Adrenal gland (tissue), 12 donors: ENCODE results near the gene SDHAF2. TPM values are rescaled to one million over a fixed set of nuclear protein-coding genes. Genes with fewer than 3 reads are reported as not detected.

ENCODE experiments used
- DNase-seq, 7 donors: peaks; one replicate each; pipeline ENCODE4 v3.0.0-alpha.2; 2019 to 2020
- H3K27ac ChIP-seq, 5 donors: fragments of 200-600 bp; sonication (generic) in 4 of 5; 1 replicate in 3 of 5; 2 replicates in 2 of 5; pipeline versions ENCODE4 v1.5.1 to v1.8.0; 2016 to 2020; ENCODE audit warnings: mild to moderate bottlenecking in 1 of 5
- H3K27me3 ChIP-seq: fragments of 200-600 bp; 2 replicates; pipeline ENCODE4 v1.8.0; 2021
- H3K36me3 ChIP-seq, 2 donors: fragments of 200-600 bp; replicated peaks in 1 of 2; 1 replicate in 1 of 2; 2 replicates in 1 of 2; pipeline versions ENCODE4 v1.5.1 to v1.8.0; 2018 to 2022
- H3K4me1 ChIP-seq, 2 donors: fragments of 200-600 bp; replicated peaks in 1 of 2; 1 replicate in 1 of 2; 2 replicates in 1 of 2; pipeline versions ENCODE4 v1.5.1 to v1.8.0; 2018 to 2021
- H3K4me3 ChIP-seq, 4 donors: fragments of 200-600 bp; sonication (generic) in 3 of 4; one replicate each; pipeline ENCODE4 v1.5.1; 2016 to 2018
- H3K9me3 ChIP-seq, 3 donors: fragments of 200-600 bp; sonication (generic) in 1 of 3; replicated peaks in 1 of 3; 1 replicate in 2 of 3; 2 replicates in 1 of 3; pipeline versions ENCODE4 v1.5.1 to v1.8.0; 2016 to 2021
- CTCF ChIP-seq, 6 experiments: fragments of 450-650 bp in 4 of 6; fragments of 200-600 bp in 2 of 6; sonication (generic) in 1 of 6; IDR thresholded peaks; 1 replicate in 5 of 6; 2 replicates in 1 of 6; pipeline versions ENCODE4 v1.5.1 to v1.8.0; 2016 to 2021; ENCODE audit warnings: antibody characterized with exemption in 6 of 6, mild to moderate bottlenecking in 2 of 6, moderate library complexity in 1 of 6
- POLR2A ChIP-seq, 2 donors: fragments of 450-650 bp; IDR thresholded peaks; one replicate each; pipeline ENCODE4 v1.6.1; 2017; ENCODE audit warnings: antibody characterized with exemption in 2 of 2, mild to moderate bottlenecking in 2 of 2, moderate library complexity in 1 of 2
- WGBS, 4 donors: extraction: QIAGEN DNeasy Blood & Tissue Kit in 2 of 4; methylation state at CpG; one replicate each; pipeline versions ENCODE4 v1.1.5 to v1.1.7; 2013 to 2017; 5-methylcytosine and 5-hydroxymethylcytosine counted together
- intact Hi-C, 2 donors: fragments of 100-400 bp; cut with DNase I; formaldehyde crosslinking; loops; one replicate each; pipeline versions ENCODE4 v1.14.1 to v1.15.0; 2022 to 2023
- polyA plus RNA-seq, 3 donors: library from polyadenylated mRNA; stranded (reverse); fragments of 200-250 nt in 2 of 3; fragments of 350-450 nt in 1 of 3; fragmentation: Illumina TruSeq in 1 of 3; extraction: RNeasy Lipid Tissue Mini Kit (QIAGEN cat#74804) in 1 of 3; gene quantifications; one replicate each; pipeline ENCODE4 v1.2.3, GENCODE V29; 2013 to 2014
- total RNA-seq, 9 donors: library from RNA; depleted of rRNA in 4 of 9; stranded (reverse); fragments of >200 nt in 4 of 9; fragments of 120-200 nt in 1 of 9; fragmentation: NEBNext Ultra II Directional in 1 of 9; extraction: Animal tissue kit (Norgen Biotek cat#: 25700) in 1 of 9; gene quantifications; one replicate each; pipeline versions ENCODE4 v1.1.0 to v1.2.4, GENCODE V29; 2013 to 2023
- donor health status: healthy with polysubstance abuse.
- donor health status: Bipolar disorder and iron deficiency.
- donor health status: DM: yes; HTN: yes; CAD: no.
- donor health status: DM: no; HTN: no; CAD: no.
- donor health status: DM: no; HTN: no; CAD: no.
- donor health status: DM: yes; HTN: yes; CAD: no.

Gene SDHAF2
- total and polyA plus RNA-seq, 12 donors = 28.0 to 69.6 (median 47.9) TPM

GRCh38 chr11:61384271-61385242 is 45.4 kb upstream of the SDHAF2 start:
- H3K4me1 ChIP-seq = peaks cover 0 to 5% of the 10 kb centered on the region in 2 donors
- peak in 5 of 7 donors; percentile 49 to 70 (median 63) for DNase-seq
- TF ChIP-seq POLR2A (IDR thresholded peaks at IDR 0.05) = no peak
- TF ChIP-seq CTCF (IDR thresholded peaks at IDR 0.05) = peak in 5 of 6 experiments; percentile 30 to 76 (median 52)
- WGBS, 4 donors = 67 to 87% (median 81%) methylated on average over 6 to 15 of the region's 15 CpGs
- intact Hi-C loops = loop anchor here (2.0 to 10.0 kb wide), 3 partner anchors 48 to 130 kb away; no protein-coding TSS in a partner anchor
- no peaks in the 10 kb centered on the region for H3K9me3 ChIP-seq
- no peak overlapping the region for H3K27ac ChIP-seq
- H3K27me3 ChIP-seq = no peaks in the 10 kb centered on the region
- no peaks in the 10 kb centered on the region for H3K36me3 ChIP-seq
- no peak overlapping the region for H3K4me3 ChIP-seq

GRCh38 chr11:61390161-61390560 is 39.8 kb upstream of the SDHAF2 start:
- intact Hi-C loops = no loop called here
- TF ChIP-seq CTCF (IDR thresholded peaks at IDR 0.05) (no peak), POLR2A (IDR thresholded peaks at IDR 0.05) (no peak)
- no peak overlapping the region for H3K27ac ChIP-seq
- no peaks in the 10 kb centered on the region for H3K27me3 ChIP-seq
- H3K4me1 ChIP-seq = peaks cover 7 to 18% of the 10 kb centered on the region in 2 donors
- DNase-seq = no peak
- H3K9me3 ChIP-seq = no peaks in the 10 kb centered on the region
- WGBS, 4 donors = 68 to 90% (median 84%) methylated on average over 1 of the region's 1 CpG
- no peak overlapping the region for H3K4me3 ChIP-seq
- peaks cover 0 to 8% of the 10 kb centered on the region in 2 donors for H3K36me3 ChIP-seq

- no peaks in the 10 kb centered on the region for H3K9me3 ChIP-seq
- no peaks in the 10 kb centered on the region for H3K27me3 ChIP-seq
- peak in 3 of 6 experiments; percentile 5 to 13 (median 7) for TF ChIP-seq CTCF (IDR thresholded peaks at IDR 0.05)
- TF ChIP-seq POLR2A (IDR thresholded peaks at IDR 0.05) = no peak
- intact Hi-C loops = no loop called here
- H3K4me3 ChIP-seq = peak overlapping the region in 3 of 4 donors; percentile 64 to 88 (median 76)
- peak in 2 of 7 donors; percentile 9 to 47 for DNase-seq
- H3K36me3 ChIP-seq = peaks cover 0 to 25% of the 10 kb centered on the region in 2 donors
- peak overlapping the region in 4 of 5 donors; percentile 29 to 87 (median 66) for H3K27ac ChIP-seq
- peaks cover 7 to 13% of the 10 kb centered on the region in 2 donors for H3K4me1 ChIP-seq
- 2 to 4% (median 2%) methylated on average over 12 to 15 of the region's 15 CpGs for WGBS, 4 donors
Observed at GRCh38 chr11:61392981-61393595, 36.8 kb upstream of the SDHAF2 start.

GRCh38 chr11:61401173-61401572 is 28.8 kb upstream of the SDHAF2 start:
- no peak overlapping the region for H3K27ac ChIP-seq
- intact Hi-C loops = no loop called here
- WGBS, 4 donors = 91 to 100% (median 93%) methylated on average over 1 to 2 of the region's 2 CpGs

More at GRCh38 chr11:61401173-61401572, 28.8 kb upstream of the SDHAF2 start:
- H3K4me3 ChIP-seq = no peak overlapping the region
- TF ChIP-seq CTCF (IDR thresholded peaks at IDR 0.05) = no peak
- TF ChIP-seq POLR2A (IDR thresholded peaks at IDR 0.05) = no peak
- H3K36me3 ChIP-seq = peaks cover 0 to 53% of the 10 kb centered on the region in 2 donors
- no peak for DNase-seq
- H3K27me3 ChIP-seq = no peaks in the 10 kb centered on the region
- no peaks in the 10 kb centered on the region for H3K9me3 ChIP-seq
- H3K4me1 ChIP-seq = peaks cover 0 to 20% of the 10 kb centered on the region in 2 donors
